ENCODE data around the gene PLA1A.
"Not testable (repeated sequence)": the region's sequence is repeated elsewhere in the genome, so short reads cannot be mapped to it uniquely, and the experiment has no call there.

Gene PLA1A

GRCh38 chr3:119664370-119664769 lies 66.7 kb downstream of the PLA1A start:
- DNase-seq (ENCODE audit: low read depth), result no peak

- peak; percentile 88 for DNase-seq (ENCODE audit: low read depth)
Measured at GRCh38 chr3:119664850-119665379, 67.2 kb downstream of the PLA1A start.

- no peak for DNase-seq (ENCODE audit: low read depth)
Measured at GRCh38 chr3:119665954-119666559, 68.4 kb downstream of the PLA1A start.

GRCh38 chr3:119669906-119670570 lies 72.4 kb downstream of the PLA1A start:
- DNase-seq (ENCODE audit: low read depth), result no peak

- DNase-seq (ENCODE audit: low read depth), result no peak
Measured at GRCh38 chr3:119672776-119673175, 75.1 kb downstream of the PLA1A start.

- no peak for DNase-seq (ENCODE audit: low read depth)
Measured at GRCh38 chr3:119673875-119674274, 76.2 kb downstream of the PLA1A start.

GRCh38 chr3:119675188-119675874 lies 77.6 kb downstream of the PLA1A start:
- no peak for DNase-seq (ENCODE audit: low read depth)

- peak; percentile 40 for DNase-seq (ENCODE audit: low read depth)
Measured at GRCh38 chr3:119676020-119676419, 78.3 kb downstream of the PLA1A start.

GRCh38 chr3:119676771-119677640 lies 79.3 kb downstream of the PLA1A start, which contains the start of gene COX17:
Gene COX17 (minus strand): TSS chr3:119677406. CDS start chr3:119677310, 96 bp downstream.
- DNase-seq (ENCODE audit: low read depth), result peak; percentile 96

GRCh38 chr3:119677641-119677934 lies 79.9 kb downstream of the PLA1A start:
- DNase-seq (ENCODE audit: low read depth), result no peak

- DNase-seq (ENCODE audit: low read depth), result not testable (repeated sequence)
Measured at GRCh38 chr3:119678209-119678608, 80.5 kb downstream of the PLA1A start.
